DND-41 (cell line): ENCODE data around the gene EPB41L5.

Experiments
- CTCF ChIP-seq: IDR thresholded peaks from 2 replicates; pipeline ENCODE4 v1.5.1; 2012; ENCODE audit warnings: borderline replicate concordance, low read length, moderate library complexity, mild to moderate bottlenecking; ENCODE audit not compliant: poor library complexity, severe bottlenecking; ENCODE audit errors: extremely low read depth
- EZH2 ChIP-seq: IDR thresholded peaks from 3 replicates; pipeline ENCODE4 v1.6.1; 2012; ENCODE audit warnings: borderline replicate concordance, low read depth, mild to moderate bottlenecking, moderate library complexity, low read length, inconsistent platforms; ENCODE audit not compliant: severe bottlenecking

- TF ChIP-seq CTCF (no peak), EZH2 (no peak)
These were observed 95.9 kb downstream of the EPB41L5 start for GRCh38 chr2:120108749-120109148.
